IPS-15b (cell line): ENCODE data around the gene DMXL2.
"Not testable (repeated sequence)": the region's sequence is repeated elsewhere in the genome, so short reads cannot be mapped to it uniquely, and the experiment has no call there.

Experiments used
- H3K27me3 ChIP-seq: one replicate; pipeline ENCODE4 v1.6.1; 2013; ENCODE audit warnings: low read length; ENCODE audit not compliant: control insufficient read depth, insufficient read depth
- H3K36me3 ChIP-seq: one replicate; pipeline ENCODE4 v1.6.1; 2013; ENCODE audit warnings: low read length; ENCODE audit not compliant: control insufficient read depth, insufficient read depth
- H3K4me1 ChIP-seq: one replicate; pipeline ENCODE4 v1.6.1; 2013; ENCODE audit warnings: mild to moderate bottlenecking, low read length; ENCODE audit not compliant: control insufficient read depth, insufficient read depth
- H3K4me3 ChIP-seq: one replicate; pipeline ENCODE4 v1.5.1; 2013; ENCODE audit warnings: low read depth, low read length
- H3K9ac ChIP-seq: one replicate; pipeline ENCODE4 v1.6.1; 2013; ENCODE audit warnings: low read depth, mild to moderate bottlenecking, low read length
- H3K9me3 ChIP-seq: one replicate; pipeline ENCODE4 v1.6.1; 2013; ENCODE audit warnings: mild to moderate bottlenecking, low read length; ENCODE audit not compliant: control insufficient read depth, insufficient read depth

The DMXL2 gene

GRCh38 chr15:51588966-51589365 lies 33.6 kb downstream of the DMXL2 start:
- no peaks in the 10 kb centered on the region for H3K27me3 ChIP-seq
- peaks cover 8% of the 10 kb centered on the region for H3K9me3 ChIP-seq
- H3K4me1 ChIP-seq: no peaks in the 10 kb centered on the region
- H3K9ac ChIP-seq: no peak overlapping the region
- no peak overlapping the region for H3K4me3 ChIP-seq
- H3K36me3 ChIP-seq: no peaks in the 10 kb centered on the region

DNA sequence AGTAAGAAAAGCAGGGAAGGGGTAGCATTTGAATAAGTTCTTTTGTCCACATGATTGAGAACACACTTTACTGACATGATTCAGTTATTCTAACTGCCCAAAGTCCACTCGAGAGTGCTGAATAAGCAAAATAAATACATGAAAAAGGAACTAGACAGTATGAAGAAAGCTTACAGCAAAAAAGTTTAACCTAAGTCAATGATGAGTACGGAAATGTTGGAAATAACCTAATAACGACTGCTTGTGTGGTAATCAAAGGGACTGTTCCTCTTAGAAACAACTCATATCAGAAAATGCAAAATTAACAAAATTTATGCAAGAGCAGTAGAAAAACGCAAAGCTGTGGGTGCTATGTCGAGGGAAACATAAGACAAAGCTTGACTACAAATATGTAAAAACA lies 36.6 kb downstream of the DMXL2 start:
- Histone ChIP-seq H3K27me3 (no peaks in the 10 kb centered on the region), H3K9ac (no peak overlapping the region), H3K36me3 (no peaks in the 10 kb centered on the region), H3K4me3 (no peak overlapping the region), H3K9me3 (peaks cover 7% of the 10 kb centered on the region), H3K4me1 (no peaks in the 10 kb centered on the region)

GRCh38 chr15:51580982-51581381 lies 41.6 kb downstream of the DMXL2 start:
- Histone ChIP-seq H3K9me3 (no peaks in the 10 kb centered on the region), H3K27me3 (no peaks in the 10 kb centered on the region), H3K4me3 (no peak overlapping the region), H3K4me1 (no peaks in the 10 kb centered on the region), H3K9ac (no peak overlapping the region), H3K36me3 (no peaks in the 10 kb centered on the region)

GRCh38 chr15:51580385-51580784 lies 42.2 kb downstream of the DMXL2 start:
- no peaks in the 10 kb centered on the region for H3K4me1 ChIP-seq
- H3K4me3 ChIP-seq: no peak overlapping the region
- H3K27me3 ChIP-seq: no peaks in the 10 kb centered on the region
- H3K9me3 ChIP-seq: no peaks in the 10 kb centered on the region
- no peaks in the 10 kb centered on the region for H3K36me3 ChIP-seq
- H3K9ac ChIP-seq: no peak overlapping the region

DNA sequence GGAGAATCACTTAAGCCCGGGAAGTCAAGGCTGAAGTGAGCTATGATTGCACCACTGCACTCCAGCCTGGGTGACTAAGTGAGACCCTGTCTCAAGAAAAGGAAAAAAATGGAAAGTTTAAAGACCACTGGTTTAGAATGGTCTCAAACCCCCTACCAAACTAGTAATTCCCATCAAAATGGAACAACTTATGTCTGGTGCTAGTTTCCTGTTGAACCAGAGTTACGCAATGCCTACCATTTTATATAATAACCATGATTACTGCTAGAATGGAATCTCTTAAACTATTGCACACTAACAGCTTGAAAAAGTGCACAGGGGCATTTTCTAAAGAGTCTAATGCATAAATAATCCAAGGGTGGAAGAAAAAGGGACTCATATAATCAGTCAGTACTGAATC lies 43.6 kb downstream of the DMXL2 start:
- Histone ChIP-seq H3K9ac (no peak overlapping the region), H3K9me3 (no peaks in the 10 kb centered on the region), H3K27me3 (no peaks in the 10 kb centered on the region), H3K4me1 (no peaks in the 10 kb centered on the region), H3K36me3 (no peaks in the 10 kb centered on the region), H3K4me3 (no peak overlapping the region)

GRCh38 chr15:51577636-51578304 lies 44.8 kb downstream of the DMXL2 start:
- Histone ChIP-seq H3K4me1 (no peaks in the 10 kb centered on the region), H3K27me3 (no peaks in the 10 kb centered on the region)

GRCh38 chr15:51576911-51577500 lies 45.6 kb downstream of the DMXL2 start:
- H3K9me3 ChIP-seq: no peaks in the 10 kb centered on the region
- no peaks in the 10 kb centered on the region for H3K4me1 ChIP-seq
- H3K4me3 ChIP-seq: no peak overlapping the region
- no peaks in the 10 kb centered on the region for H3K27me3 ChIP-seq
- no peaks in the 10 kb centered on the region for H3K36me3 ChIP-seq
- H3K9ac ChIP-seq: no peak overlapping the region

More at GRCh38 chr15:51577636-51578304, 44.8 kb downstream of the DMXL2 start:
- H3K4me3 ChIP-seq: no peak overlapping the region
- no peak overlapping the region for H3K9ac ChIP-seq
- no peaks in the 10 kb centered on the region for H3K9me3 ChIP-seq
- no peaks in the 10 kb centered on the region for H3K36me3 ChIP-seq

DNA sequence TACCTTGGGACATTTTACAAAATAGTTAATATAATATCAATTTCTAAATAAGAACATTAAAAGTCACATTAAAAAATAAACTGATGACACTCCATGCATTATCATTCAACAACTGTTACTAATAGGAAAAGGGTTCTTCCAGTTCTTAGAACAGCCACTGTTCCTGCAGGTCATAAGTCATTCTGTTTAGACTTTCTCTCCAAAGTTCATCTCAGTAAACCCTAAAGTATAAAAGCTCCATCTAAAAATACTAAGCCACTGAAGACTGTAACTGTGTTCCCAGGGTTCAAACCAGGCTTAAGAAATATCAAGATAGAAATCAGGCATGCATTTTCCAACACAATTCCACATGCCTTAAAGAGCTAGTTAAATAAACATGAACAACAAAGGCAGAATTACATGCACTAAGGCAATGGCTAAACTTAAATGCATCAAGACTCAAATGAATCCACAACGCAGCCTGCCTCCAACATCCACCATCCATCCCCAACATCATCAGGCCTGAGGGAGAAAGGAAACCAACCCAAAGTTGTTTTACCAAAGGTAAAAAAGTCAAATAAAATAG lies 46.2 kb downstream of the DMXL2 start:
- H3K36me3 ChIP-seq: no peaks in the 10 kb centered on the region
- H3K4me1 ChIP-seq: no peaks in the 10 kb centered on the region
- H3K4me3 ChIP-seq: no peak overlapping the region
- H3K27me3 ChIP-seq: no peaks in the 10 kb centered on the region
- no peak overlapping the region for H3K9ac ChIP-seq
- H3K9me3 ChIP-seq: no peaks in the 10 kb centered on the region

GRCh38 chr15:51575775-51576174 lies 46.8 kb downstream of the DMXL2 start:
- Histone ChIP-seq H3K36me3 (no peaks in the 10 kb centered on the region), H3K4me3 (no peak overlapping the region), H3K27me3 (no peaks in the 10 kb centered on the region), H3K9ac (no peak overlapping the region), H3K9me3 (no peaks in the 10 kb centered on the region), H3K4me1 (no peaks in the 10 kb centered on the region)

DNA sequence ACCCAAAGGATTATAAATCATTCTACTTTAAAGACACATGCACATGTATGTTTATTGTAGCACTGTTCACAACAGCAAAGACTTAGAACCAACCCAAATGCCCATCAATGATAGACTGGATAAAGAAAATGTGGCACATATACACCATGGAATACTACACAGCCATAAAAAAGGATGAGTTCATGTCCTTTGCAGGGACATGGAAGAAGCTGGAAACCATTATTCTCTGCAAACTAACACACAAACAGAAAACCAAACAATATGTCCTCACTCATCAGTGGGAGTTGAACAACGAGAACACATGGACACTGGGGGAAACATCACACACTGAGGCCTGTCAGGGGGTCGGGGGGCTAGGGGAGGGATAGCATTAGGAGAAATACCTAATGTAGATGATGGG lies 49.2 kb downstream of the DMXL2 start:
- not testable (repeated sequence) for H3K4me1 ChIP-seq, H3K9ac ChIP-seq, H3K9me3 ChIP-seq, H3K27me3 ChIP-seq, H3K36me3 ChIP-seq, H3K4me3 ChIP-seq

DNA sequence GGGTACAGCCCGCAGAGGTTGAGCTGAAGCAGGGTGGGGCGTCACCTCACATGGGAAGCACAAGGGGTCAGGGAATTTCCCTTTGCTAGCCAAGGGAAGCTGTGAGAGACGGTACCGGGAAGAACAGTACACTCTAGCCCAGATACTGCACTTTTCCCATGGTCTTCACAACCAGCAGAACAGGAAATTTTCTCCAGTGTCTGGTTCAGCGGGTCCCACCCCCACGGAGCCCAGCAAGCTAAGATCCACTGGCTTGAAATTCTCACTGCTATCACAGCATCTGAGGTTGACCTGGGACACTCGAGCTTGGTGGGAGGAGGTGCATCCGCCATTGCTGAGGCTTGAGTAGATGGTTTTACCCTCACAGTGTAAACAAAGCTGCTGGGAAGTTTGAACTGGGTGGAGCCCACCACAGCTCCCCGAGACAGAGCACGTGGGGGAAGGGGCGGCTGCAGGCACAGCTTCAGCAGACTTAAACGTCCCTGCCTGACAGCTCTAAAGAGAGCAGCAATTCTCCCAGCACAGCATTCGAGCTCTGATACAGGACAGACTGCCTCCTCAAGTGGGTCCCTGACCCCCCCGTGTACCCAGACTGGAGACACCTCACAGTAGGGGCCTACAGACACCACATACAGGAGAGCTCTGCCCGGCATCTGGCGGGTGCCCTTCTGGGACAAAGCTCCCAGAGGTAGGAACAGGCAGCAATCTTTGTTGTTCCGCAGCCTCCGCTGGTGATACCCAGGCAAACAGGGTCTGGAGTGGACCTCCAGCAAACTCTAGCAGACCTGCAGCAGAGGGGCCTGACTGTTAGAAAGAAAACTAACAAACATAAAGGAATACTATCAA lies 53.4 kb downstream of the DMXL2 start:
- not testable (repeated sequence) for H3K9ac ChIP-seq, H3K4me1 ChIP-seq, H3K4me3 ChIP-seq, H3K36me3 ChIP-seq, H3K9me3 ChIP-seq, H3K27me3 ChIP-seq
